Glutamatergic neuron (in vitro differentiated cells): ENCODE results near the gene TMEM221. TPM values are rescaled to one million over a fixed set of nuclear protein-coding genes. Genes with fewer than 3 reads are reported as not detected.

ENCODE experiments used
- DNase-seq: peaks from one replicate; pipeline ENCODE4 v3.0.0; 2022
- H3K27ac Mint-ChIP-seq: one replicate; pipeline ENCODE4 v1.8.0; 2020; ENCODE audit warnings: mild to moderate bottlenecking, mixed read lengths, inconsistent platforms; ENCODE audit not compliant: unreplicated experiment
- H3K27me3 Mint-ChIP-seq: one replicate; pipeline ENCODE4 v1.8.0; 2020; ENCODE audit warnings: mild to moderate bottlenecking, moderate library complexity, mixed read lengths, inconsistent platforms; ENCODE audit not compliant: unreplicated experiment
- H3K36me3 Mint-ChIP-seq: one replicate; pipeline ENCODE4 v1.8.0; 2020; ENCODE audit warnings: mild to moderate bottlenecking, mixed read lengths, inconsistent platforms; ENCODE audit not compliant: unreplicated experiment
- H3K4me1 Mint-ChIP-seq: one replicate; pipeline ENCODE4 v1.8.0; 2020; ENCODE audit warnings: mild to moderate bottlenecking, low read depth, mixed read lengths, inconsistent platforms; ENCODE audit not compliant: unreplicated experiment
- H3K4me3 Mint-ChIP-seq: one replicate; pipeline ENCODE4 v1.8.0; 2020; ENCODE audit warnings: mild to moderate bottlenecking, mixed read lengths, inconsistent platforms; ENCODE audit not compliant: unreplicated experiment
- H3K9me3 Mint-ChIP-seq: one replicate; pipeline ENCODE4 v1.8.0; 2020; ENCODE audit warnings: mild to moderate bottlenecking, moderate library complexity, mixed read lengths, inconsistent platforms; ENCODE audit not compliant: unreplicated experiment
- total RNA-seq: library from RNA; stranded (reverse); fragmentation: NEBNext Ultra II Directional; extraction: Animal tissue kit (Norgen Biotek cat#: 25700); gene quantifications from one replicate; pipeline ENCODE4 v1.2.1, GENCODE V29; 2021; ENCODE audit not compliant: unreplicated experiment
- TF ChIP-seq, protein P1 (sequence below): fragments of 200-600 bp; sonication (generic); IDR thresholded peaks from one replicate; pipeline ENCODE4 v1.5.0; 2021; ENCODE audit not compliant: partially characterized antibody, unreplicated experiment

The TMEM221 gene
- total RNA-seq, 1 donor from 2014 or later = not detected

- Mint-ChIP-seq H3K4me1 (peaks cover 5% of the 10 kb centered on the region), H3K36me3 (no peaks in the 10 kb centered on the region), H3K9me3 (peaks cover 5% of the 10 kb centered on the region), H3K27me3 (peaks cover 3% of the 10 kb centered on the region), H3K27ac (no peak overlapping the region), H3K4me3 (peak overlapping the region; percentile 93)
- TF ChIP-seq, protein P1, sequence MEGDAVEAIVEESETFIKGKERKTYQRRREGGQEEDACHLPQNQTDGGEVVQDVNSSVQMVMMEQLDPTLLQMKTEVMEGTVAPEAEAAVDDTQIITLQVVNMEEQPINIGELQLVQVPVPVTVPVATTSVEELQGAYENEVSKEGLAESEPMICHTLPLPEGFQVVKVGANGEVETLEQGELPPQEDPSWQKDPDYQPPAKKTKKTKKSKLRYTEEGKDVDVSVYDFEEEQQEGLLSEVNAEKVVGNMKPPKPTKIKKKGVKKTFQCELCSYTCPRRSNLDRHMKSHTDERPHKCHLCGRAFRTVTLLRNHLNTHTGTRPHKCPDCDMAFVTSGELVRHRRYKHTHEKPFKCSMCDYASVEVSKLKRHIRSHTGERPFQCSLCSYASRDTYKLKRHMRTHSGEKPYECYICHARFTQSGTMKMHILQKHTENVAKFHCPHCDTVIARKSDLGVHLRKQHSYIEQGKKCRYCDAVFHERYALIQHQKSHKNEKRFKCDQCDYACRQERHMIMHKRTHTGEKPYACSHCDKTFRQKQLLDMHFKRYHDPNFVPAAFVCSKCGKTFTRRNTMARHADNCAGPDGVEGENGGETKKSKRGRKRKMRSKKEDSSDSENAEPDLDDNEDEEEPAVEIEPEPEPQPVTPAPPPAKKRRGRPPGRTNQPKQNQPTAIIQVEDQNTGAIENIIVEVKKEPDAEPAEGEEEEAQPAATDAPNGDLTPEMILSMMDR = peak; percentile 50
- DNase-seq = peak; percentile 98
These were observed 57.6 kb downstream of the TMEM221 start for GRCh38 chr19:17390665-17391370.

DNA sequence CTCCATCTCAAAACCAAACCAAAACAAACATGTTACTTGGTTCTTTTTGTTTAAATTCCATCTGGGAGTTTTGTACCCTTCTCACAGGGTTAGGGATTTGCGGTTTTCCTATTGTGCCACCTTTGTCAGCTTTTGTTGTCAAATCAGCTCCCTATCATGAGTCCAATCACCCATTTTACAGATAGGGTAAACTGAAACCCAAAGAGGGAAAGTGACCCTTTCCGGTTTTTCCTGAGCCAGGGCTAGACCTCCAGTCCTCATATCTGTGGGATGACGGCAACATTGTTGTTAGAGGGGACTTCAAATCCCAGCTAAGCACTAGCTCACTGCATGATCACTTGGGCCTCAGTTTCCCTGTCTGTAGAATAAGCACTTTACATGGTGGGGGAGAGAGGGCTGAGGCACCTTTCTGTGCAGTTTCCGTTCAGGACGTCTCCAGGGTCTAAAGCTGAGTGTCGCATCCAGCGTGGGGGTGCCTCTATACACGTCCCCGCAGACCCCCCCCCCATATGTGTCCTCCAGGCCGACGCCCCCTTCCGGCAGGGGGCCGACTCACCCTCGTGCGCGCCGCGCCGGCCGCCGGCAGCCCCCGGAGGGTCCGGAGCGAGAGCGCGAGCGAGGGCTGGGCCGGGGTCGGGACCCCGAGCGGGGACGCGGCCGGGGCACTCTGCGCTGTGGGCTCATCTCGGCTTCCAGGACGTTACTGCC is 58.4 kb downstream of the TMEM221 start:
- Mint-ChIP-seq H3K36me3 (no peaks in the 10 kb centered on the region), H3K4me1 (peaks cover 5% of the 10 kb centered on the region), H3K4me3 (peak overlapping the region; percentile 93), H3K27me3 (peaks cover 3% of the 10 kb centered on the region), H3K27ac (no peak overlapping the region), H3K9me3 (peaks cover 5% of the 10 kb centered on the region)
- DNase-seq = peak; percentile 41
- TF ChIP-seq, protein P1 = peak; percentile 38

DNA sequence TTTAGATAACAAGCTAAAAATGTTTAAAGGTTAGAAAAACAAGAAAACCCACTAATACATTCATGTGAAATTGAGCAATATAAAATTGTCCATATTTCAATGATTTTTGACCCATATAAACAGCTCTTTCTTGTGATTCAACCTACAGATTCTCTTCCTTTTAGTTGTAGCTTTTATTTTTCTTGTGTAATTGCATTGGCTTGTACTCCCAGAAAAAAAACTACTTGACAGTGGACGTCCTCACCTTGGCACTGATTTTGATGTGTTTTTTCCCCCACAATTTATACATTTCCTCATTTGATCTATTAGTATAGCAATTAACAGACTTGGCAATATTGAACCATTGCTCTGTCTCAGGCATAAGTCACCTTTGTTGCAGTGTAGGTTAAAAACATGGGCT is 59.2 kb downstream of the TMEM221 start:
- Mint-ChIP-seq H3K27ac (no peak overlapping the region), H3K4me3 (no peak overlapping the region), H3K9me3 (peaks cover 5% of the 10 kb centered on the region), H3K36me3 (no peaks in the 10 kb centered on the region), H3K4me1 (peaks cover 5% of the 10 kb centered on the region), H3K27me3 (peaks cover 3% of the 10 kb centered on the region)
- TF ChIP-seq, protein P1 = no peak
- DNase-seq = no peak

DNA sequence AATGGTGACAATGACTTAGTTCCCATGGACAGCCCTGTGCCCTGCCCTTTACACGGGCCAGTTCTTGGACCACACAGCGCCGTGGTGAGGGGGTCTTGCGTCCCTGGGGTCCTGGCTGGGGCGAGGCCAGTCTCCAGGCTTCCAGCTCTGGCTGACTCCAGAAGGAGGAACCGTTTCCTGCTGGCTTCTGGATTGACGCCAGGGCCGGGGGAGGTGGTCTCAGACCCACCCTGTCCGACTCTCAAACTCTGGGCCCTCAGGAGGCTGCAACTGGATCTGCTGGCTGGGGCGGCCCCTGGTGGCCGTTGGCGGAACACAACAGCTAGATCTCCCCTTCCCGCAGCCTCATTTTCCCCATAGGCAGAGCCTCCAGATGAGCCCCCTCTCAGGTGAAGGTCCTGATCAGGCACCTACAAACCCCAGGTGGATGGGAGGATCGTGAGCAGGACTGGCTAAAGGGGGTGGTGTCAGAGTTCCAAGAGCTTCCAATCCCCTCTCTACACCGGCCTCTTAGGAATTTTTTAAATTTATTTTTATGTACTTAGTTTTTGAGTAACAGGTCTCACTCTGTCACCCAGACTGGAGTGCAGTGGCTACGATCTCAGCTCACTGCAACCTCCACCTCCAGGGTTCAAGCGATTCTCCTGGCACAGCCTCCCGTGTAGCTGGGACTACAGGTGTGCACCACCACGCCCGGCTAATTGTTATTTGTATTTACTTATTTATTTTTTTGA is 62.4 kb downstream of the TMEM221 start:
- peak; percentile 73 for DNase-seq
- Mint-ChIP-seq H3K27ac (no peak overlapping the region), H3K27me3 (peaks cover 5% of the 10 kb centered on the region), H3K36me3 (no peaks in the 10 kb centered on the region), H3K9me3 (no peaks in the 10 kb centered on the region), H3K4me1 (no peaks in the 10 kb centered on the region), H3K4me3 (no peak overlapping the region)
- TF ChIP-seq, protein P1 = peak; percentile 90

Other genes starting within 250 kb of the TMEM221 start
- gene USE1, start 233.3 kb downstream of the TMEM221 start, total RNA-seq = 14.9 TPM
- 23.4 TPM for gene OCEL1, start 222.4 kb downstream of the TMEM221 start, total RNA-seq
- 109 TPM for gene NR2F6, start 202.7 kb downstream of the TMEM221 start, total RNA-seq
- not detected for gene USHBP1, start 183.9 kb downstream of the TMEM221 start, total RNA-seq
- gene BABAM1, start 181.2 kb downstream of the TMEM221 start, total RNA-seq = 85.7 TPM
- gene ANKLE1, start 166.8 kb downstream of the TMEM221 start, total RNA-seq = 9.3 TPM
- gene ABHD8, start 145.2 kb downstream of the TMEM221 start, total RNA-seq = 14.1 TPM
- gene MRPL34, start 142.8 kb downstream of the TMEM221 start, total RNA-seq = 80.7 TPM
- 81.2 TPM for gene DDA1, start 139.1 kb downstream of the TMEM221 start, total RNA-seq
- 98.8 TPM for gene ANO8, start 113.8 kb downstream of the TMEM221 start, total RNA-seq
- gene GTPBP3, start 111.1 kb downstream of the TMEM221 start, total RNA-seq = 61.2 TPM
- not detected for gene PLVAP, start 71.3 kb downstream of the TMEM221 start, total RNA-seq
- gene CCDC194, start 54.5 kb downstream of the TMEM221 start, total RNA-seq = not detected
- gene BST2, start 43.0 kb downstream of the TMEM221 start, total RNA-seq = 1.4 TPM
- 38.8 TPM for gene MVB12A, start 28.6 kb downstream of the TMEM221 start, total RNA-seq
- gene NXNL1, start 12.3 kb upstream of the TMEM221 start, total RNA-seq = not detected
- 16.9 TPM for gene SLC27A1, start 21.9 kb upstream of the TMEM221 start, total RNA-seq
- gene PGLS, start 63.0 kb upstream of the TMEM221 start, total RNA-seq = 66.0 TPM
- gene COLGALT1, start 107.0 kb upstream of the TMEM221 start, total RNA-seq = 74.5 TPM
- 79.7 TPM for gene UNC13A, start 239.7 kb upstream of the TMEM221 start, total RNA-seq